Left renal pelvis (tissue), 4 donors: ENCODE measurements around the gene ANKHD1. TPM values are rescaled to one million over a fixed set of nuclear protein-coding genes. Genes with fewer than 3 reads are reported as not detected.

Source experiments
- DNase-seq, 4 donors: peaks; one replicate each; pipeline ENCODE4 v3.0.0-alpha.2; 2013; ENCODE audit warnings: low read depth in 4 of 4, low spot score in 3 of 4
- polyA plus RNA-seq, 4 donors: library from polyadenylated mRNA; unstranded; fragments of 120-200 nt; gene quantifications; one replicate each; pipeline ENCODE4 v1.2.1, GENCODE V29; 2013; ENCODE audit not compliant: insufficient read length in 4 of 4

ANKHD1 gene
- polyA plus RNA-seq, 4 donors = 95.9 to 125 (median 111) TPM

- peak in 3 of 4 donors; percentile 24 to 45 (median 37) for DNase-seq
Observed at GRCh38 chr5:140372971-140373487, 28.6 kb upstream of the ANKHD1 start.

- no peak for DNase-seq
Observed at GRCh38 chr5:140381351-140381750, 20.3 kb upstream of the ANKHD1 start.

GRCh38 chr5:140381972-140382371, 19.7 kb upstream of the ANKHD1 start:
- DNase-seq = no peak

GRCh38 chr5:140382866-140383265, 18.8 kb upstream of the ANKHD1 start:
- DNase-seq = no peak

GRCh38 chr5:140383300-140383699, 18.3 kb upstream of the ANKHD1 start:
- DNase-seq = no peak

- no peak for DNase-seq
Observed at GRCh38 chr5:140388052-140388451, 13.6 kb upstream of the ANKHD1 start.

- no peak for DNase-seq
Observed at GRCh38 chr5:140391312-140391711, 10.3 kb upstream of the ANKHD1 start.

- DNase-seq = no peak
Observed at GRCh38 chr5:140391732-140392131, 9.9 kb upstream of the ANKHD1 start.

- DNase-seq = no peak
Observed at GRCh38 chr5:140393738-140394137, 7.9 kb upstream of the ANKHD1 start.

- DNase-seq = no peak
Observed at GRCh38 chr5:140398379-140398811, 3.2 kb upstream of the ANKHD1 start.

- DNase-seq = peak in 1 of 4 donors; percentile 0
Observed at GRCh38 chr5:140399979-140400729, 1.5 kb upstream of the ANKHD1 start.

GRCh38 chr5:140400730-140401361, 787 bp upstream of the ANKHD1 start:
- DNase-seq = peak; percentile 93 to 96 (median 94)

- DNase-seq = peak; percentile 20 to 37 (median 36)
Observed at GRCh38 chr5:140402258-140403074, 833 bp downstream of the ANKHD1 start.

- no peak for DNase-seq
Observed at GRCh38 chr5:140403613-140404012, 2.0 kb downstream of the ANKHD1 start.

- DNase-seq = no peak
Observed at GRCh38 chr5:140408750-140409241, 7.2 kb downstream of the ANKHD1 start.

- no peak for DNase-seq
Observed at GRCh38 chr5:140413230-140413629, 11.6 kb downstream of the ANKHD1 start.

GRCh38 chr5:140417235-140417634, 15.6 kb downstream of the ANKHD1 start:
- DNase-seq = no peak

- DNase-seq = no peak
Observed at GRCh38 chr5:140418862-140419520, 17.4 kb downstream of the ANKHD1 start.

GRCh38 chr5:140420226-140420570, 18.6 kb downstream of the ANKHD1 start:
- no peak for DNase-seq

GRCh38 chr5:140420665-140421361, 19.2 kb downstream of the ANKHD1 start:
- no peak for DNase-seq
